Effector memory CD8-positive, alpha-beta T cell (primary cell): ENCODE measurements around the gene NPTN.
"Not testable (repeated sequence)": the region's sequence is repeated elsewhere in the genome, so short reads cannot be mapped to it uniquely, and the experiment has no call there.

Source experiments
- ATAC-seq: fragments of 150-1000 bp; cut with Tn5 transposase; replicated peaks from 2 replicates; pipeline ENCODE4 v1.10.0; 2021; ENCODE audit warnings: mild to moderate bottlenecking, moderate library complexity
- DNase-seq, 3 experiments: peaks; one replicate each; pipeline ENCODE4 v3.0.0; 2021
- H3K27ac Mint-ChIP-seq, 2 donors: one replicate each; pipeline ENCODE4 v1.8.0; 2022; ENCODE audit warnings: mild to moderate bottlenecking in 2 of 2, mixed read lengths in 2 of 2, moderate library complexity in 2 of 2
- H3K27me3 Mint-ChIP-seq, 2 donors: one replicate each; pipeline ENCODE4 v1.8.0; 2022; ENCODE audit warnings: mixed read lengths in 2 of 2
- H3K36me3 Mint-ChIP-seq: one replicate; pipeline ENCODE4 v1.8.0; 2022; ENCODE audit warnings: mild to moderate bottlenecking, moderate library complexity, mixed read lengths; ENCODE audit not compliant: insufficient read depth
- H3K4me1 Mint-ChIP-seq, 2 donors: one replicate each; pipeline ENCODE4 v1.8.0; 2022; ENCODE audit warnings: low read depth in 2 of 2, mixed read lengths in 2 of 2
- H3K4me3 Mint-ChIP-seq, 2 donors: one replicate each; pipeline ENCODE4 v1.8.0; 2022; ENCODE audit warnings: mild to moderate bottlenecking in 2 of 2, mixed read lengths in 2 of 2, moderate library complexity in 2 of 2
- H3K9me3 Mint-ChIP-seq, 2 donors: one replicate each; pipeline ENCODE4 v1.8.0; 2022; ENCODE audit warnings: mixed read lengths in 2 of 2

The NPTN gene

DNA sequence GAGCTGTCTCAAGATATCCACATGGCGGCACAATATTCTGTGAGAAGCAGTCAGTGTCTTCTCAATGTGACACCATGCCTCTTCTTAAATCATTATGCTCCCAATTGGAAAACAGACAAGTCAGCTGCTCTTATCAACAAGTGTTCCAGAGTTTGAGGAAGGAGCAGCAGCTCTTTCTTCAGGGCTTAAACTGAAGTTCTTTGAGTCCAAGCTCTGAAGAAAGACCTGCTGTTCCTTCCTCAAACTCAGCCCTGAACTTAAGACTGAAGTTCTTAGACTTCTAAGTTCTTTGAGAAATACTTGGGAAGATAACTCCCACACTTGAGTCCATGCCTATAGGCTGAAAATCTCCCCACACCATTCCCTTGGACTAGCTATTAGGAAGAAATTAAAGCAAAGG, 43.4 kb downstream of the NPTN start:
- no peak for DNase-seq

GRCh38 chr15:73585871-73586654, 47.1 kb downstream of the NPTN start:
- DNase-seq (no peak), ATAC-seq (no peak)
- Mint-ChIP-seq H3K9me3 (no peaks in the 10 kb centered on the region), H3K27ac (peak overlapping the region; percentile 30 to 57), H3K4me1 (peaks cover 2 to 5% of the 10 kb centered on the region in 2 donors), H3K4me3 (no peak overlapping the region), H3K27me3 (no peaks in the 10 kb centered on the region), H3K36me3 (peaks cover 43% of the 10 kb centered on the region)

More for the DNA sequence above, 43.4 kb downstream of the NPTN start:
- no peaks in the 10 kb centered on the region for H3K27me3 Mint-ChIP-seq
- peaks cover 10 to 11% of the 10 kb centered on the region in 2 donors for H3K4me1 Mint-ChIP-seq
- peaks cover 36% of the 10 kb centered on the region for H3K36me3 Mint-ChIP-seq
- ATAC-seq: no peak
- no peaks in the 10 kb centered on the region for H3K9me3 Mint-ChIP-seq
- no peak overlapping the region for H3K27ac Mint-ChIP-seq
- no peak overlapping the region for H3K4me3 Mint-ChIP-seq

DNA sequence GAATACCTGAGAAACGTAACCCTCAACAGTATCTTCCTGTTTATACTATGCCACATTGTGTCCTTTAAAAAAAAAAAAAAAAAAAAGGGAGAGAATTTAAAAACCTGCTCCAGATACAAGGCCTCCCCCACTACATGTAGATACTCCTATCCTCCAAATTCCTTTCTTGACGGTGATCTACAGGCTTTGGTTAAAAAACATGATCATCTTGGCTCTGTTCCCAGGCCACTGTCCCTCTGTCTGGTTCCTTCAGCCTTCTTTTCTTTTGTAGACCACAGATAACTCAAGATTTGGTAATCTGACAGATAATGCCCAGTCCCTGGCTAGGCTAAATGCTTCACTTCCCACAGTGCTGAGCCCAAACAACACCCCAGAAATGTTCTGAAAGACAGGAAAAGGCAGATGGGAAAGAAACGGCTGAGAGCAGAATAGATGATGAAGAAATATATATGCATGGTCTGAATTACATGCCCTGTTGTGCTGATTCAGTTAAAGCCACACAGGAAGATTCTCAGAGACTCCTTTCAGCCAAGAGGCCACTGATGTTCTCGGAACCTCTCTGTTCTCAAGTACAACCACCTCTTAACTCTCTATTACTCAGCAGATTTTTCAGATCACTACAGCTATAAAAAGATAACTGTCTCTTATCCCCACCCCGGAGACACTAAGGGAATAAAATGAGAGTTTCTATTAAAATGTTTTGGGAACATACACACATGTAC, 48.3 kb downstream of the NPTN start:
- ATAC-seq: no peak
- Mint-ChIP-seq H3K27me3 (no peaks in the 10 kb centered on the region), H3K4me1 (peaks cover 2 to 5% of the 10 kb centered on the region in 2 donors), H3K27ac (peak overlapping the region in 1 of 2 donors; percentile 52), H3K9me3 (no peaks in the 10 kb centered on the region), H3K4me3 (no peak overlapping the region), H3K36me3 (peaks cover 35% of the 10 kb centered on the region)
- DNase-seq: no peak

DNA sequence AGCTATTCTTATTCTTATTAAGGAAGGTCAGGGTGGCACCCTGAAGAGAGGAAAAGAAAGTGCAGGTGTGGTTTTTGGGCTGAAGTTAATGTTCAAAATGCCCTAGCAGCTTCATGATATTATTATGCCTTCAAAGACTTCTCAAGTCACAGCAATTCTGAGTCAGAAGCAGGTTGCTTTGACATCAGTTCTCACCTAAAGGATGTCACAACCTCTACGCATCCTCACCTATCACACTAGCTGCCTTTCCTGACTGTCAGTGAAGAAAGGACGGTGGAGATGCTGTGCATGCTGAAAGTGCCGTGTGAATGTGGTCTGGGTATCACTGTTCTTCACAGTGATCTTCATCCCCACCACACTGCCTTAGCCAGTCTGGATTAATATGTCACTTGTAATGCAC, 49.6 kb downstream of the NPTN start:
- Mint-ChIP-seq H3K36me3 (peaks cover 24% of the 10 kb centered on the region), H3K27ac (peak overlapping the region in 1 of 2 donors; percentile 52), H3K4me3 (no peak overlapping the region), H3K27me3 (no peaks in the 10 kb centered on the region), H3K9me3 (no peaks in the 10 kb centered on the region), H3K4me1 (peaks cover 2 to 5% of the 10 kb centered on the region in 2 donors)
- DNase-seq: no peak
- ATAC-seq: no peak

GRCh38 chr15:73582851-73583379, 50.3 kb downstream of the NPTN start:
- Mint-ChIP-seq H3K27me3 (no peaks in the 10 kb centered on the region), H3K4me3 (no peak overlapping the region), H3K4me1 (peaks cover 5 to 9% of the 10 kb centered on the region in 2 donors), H3K36me3 (peaks cover 24% of the 10 kb centered on the region), H3K27ac (peak overlapping the region in 1 of 2 donors; percentile 52), H3K9me3 (no peaks in the 10 kb centered on the region)
- ATAC-seq (no peak), DNase-seq (no peak)

- H3K27me3 Mint-ChIP-seq: no peaks in the 10 kb centered on the region
- DNase-seq (no peak), ATAC-seq (no peak)
- peaks cover 22% of the 10 kb centered on the region for H3K36me3 Mint-ChIP-seq
- no peak overlapping the region for H3K4me3 Mint-ChIP-seq
- peak overlapping the region in 1 of 2 donors; percentile 38 for H3K27ac Mint-ChIP-seq
- H3K4me1 Mint-ChIP-seq: peaks cover 2 to 7% of the 10 kb centered on the region in 2 donors
- no peaks in the 10 kb centered on the region for H3K9me3 Mint-ChIP-seq
Measured at GRCh38 chr15:73578026-73578425, 55.2 kb downstream of the NPTN start.

DNA sequence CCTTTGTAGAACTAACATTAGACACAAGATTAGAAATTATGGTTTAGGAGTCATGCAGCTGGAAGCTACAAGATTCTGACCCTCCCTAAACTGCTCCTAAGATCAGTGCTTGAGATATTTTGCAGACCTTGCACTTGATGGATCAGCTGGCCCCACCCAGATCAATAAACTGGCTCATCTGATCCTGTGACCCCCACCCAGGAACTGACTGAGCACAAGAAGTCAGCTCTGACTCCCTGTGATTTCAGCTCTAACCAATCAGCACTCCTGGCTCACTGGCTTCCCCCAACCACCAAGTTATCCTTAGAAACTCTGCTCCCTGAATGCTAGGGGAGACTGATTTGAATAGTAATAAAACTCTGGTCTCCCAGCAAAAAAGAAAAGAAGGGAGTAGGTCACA, 55.6 kb downstream of the NPTN start:
- not testable (repeated sequence) for H3K4me1 Mint-ChIP-seq, H3K9me3 Mint-ChIP-seq, DNase-seq, H3K27me3 Mint-ChIP-seq, H3K4me3 Mint-ChIP-seq, ATAC-seq
- peak overlapping the region in 1 of 2 donors; percentile 38 for H3K27ac Mint-ChIP-seq
- peaks cover 24% of the 10 kb centered on the region for H3K36me3 Mint-ChIP-seq

DNA sequence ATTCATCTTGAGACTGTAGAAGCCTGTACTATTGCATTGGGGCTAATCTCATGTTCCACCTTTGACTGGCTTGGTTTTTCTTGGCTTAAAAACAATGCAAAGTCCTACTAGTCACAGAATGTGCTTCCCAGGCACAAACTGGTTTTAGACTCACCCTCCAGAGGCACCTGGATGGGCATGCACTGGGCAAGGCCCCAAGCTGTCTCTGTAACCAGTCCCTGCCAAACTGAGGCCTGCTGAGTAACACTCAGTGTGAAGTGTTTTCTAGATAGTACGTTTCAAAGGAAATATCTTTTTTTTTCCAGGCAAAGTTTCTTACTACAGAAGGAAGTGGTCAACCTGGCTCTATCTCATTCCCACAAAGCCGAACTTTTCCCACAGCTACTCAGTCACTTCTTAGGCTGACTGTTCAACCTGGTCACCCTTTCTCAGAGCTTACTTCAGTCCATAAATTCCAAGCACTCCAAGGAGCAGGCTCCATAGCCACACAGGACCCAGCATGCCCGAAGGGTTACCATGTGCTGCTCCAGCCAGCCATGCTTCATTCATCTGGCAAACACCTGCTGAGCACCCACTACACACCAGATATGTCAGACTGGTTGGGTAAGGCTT, 57.4 kb downstream of the NPTN start:
- no peak overlapping the region for H3K27ac Mint-ChIP-seq

DNA sequence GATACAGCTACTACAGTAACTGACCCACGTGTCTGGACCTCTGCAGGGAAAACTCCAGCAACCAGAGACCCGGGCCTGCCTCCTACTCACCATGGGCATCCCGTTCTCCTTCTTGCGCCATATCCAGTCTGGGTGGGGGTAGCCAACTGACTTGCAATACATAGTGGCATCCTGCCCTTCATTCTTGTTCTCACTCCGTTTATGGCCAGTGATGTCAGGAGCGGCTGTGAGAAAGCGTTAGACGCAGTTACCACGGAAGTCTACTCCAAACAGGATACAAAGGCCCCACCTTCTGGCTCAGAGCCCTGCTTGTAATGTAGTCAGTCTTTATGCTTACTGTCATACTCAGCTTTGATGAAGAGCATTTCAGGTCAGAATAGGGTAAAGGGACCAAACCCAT, 59.6 kb downstream of the NPTN start:
- Mint-ChIP-seq H3K27ac (peak overlapping the region in 1 of 2 donors; percentile 78), H3K4me1 (peaks cover 3 to 5% of the 10 kb centered on the region in 2 donors), H3K36me3 (peaks cover 44% of the 10 kb centered on the region), H3K27me3 (no peaks in the 10 kb centered on the region), H3K9me3 (no peaks in the 10 kb centered on the region), H3K4me3 (no peak overlapping the region)
- DNase-seq (no peak), ATAC-seq (no peak)

More for the DNA sequence above, 57.4 kb downstream of the NPTN start:
- no peaks in the 10 kb centered on the region for H3K27me3 Mint-ChIP-seq
- ATAC-seq (no peak), DNase-seq (no peak)
- H3K4me1 Mint-ChIP-seq: peaks cover 3 to 5% of the 10 kb centered on the region in 2 donors
- no peaks in the 10 kb centered on the region for H3K9me3 Mint-ChIP-seq
- peaks cover 26% of the 10 kb centered on the region for H3K36me3 Mint-ChIP-seq
- H3K4me3 Mint-ChIP-seq: no peak overlapping the region

DNA sequence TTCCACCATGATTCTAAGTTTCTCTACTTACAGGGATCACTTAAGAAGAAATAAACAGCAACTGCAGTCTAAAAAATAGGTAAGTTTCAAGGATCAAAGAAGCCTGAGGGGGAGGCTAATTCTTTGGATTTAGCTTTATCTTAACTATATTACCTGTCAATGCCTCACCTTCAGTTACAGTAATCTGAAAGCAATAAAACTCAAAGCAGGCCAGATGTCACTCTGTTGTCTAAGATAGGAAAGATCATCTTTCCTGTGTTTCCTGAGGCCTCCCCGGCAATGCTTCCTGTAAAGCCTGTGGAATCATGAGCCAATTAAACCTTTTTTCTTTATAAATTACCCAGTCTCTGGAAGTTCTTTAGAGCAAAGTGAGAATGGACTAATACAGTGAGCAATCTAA, 60.2 kb downstream of the NPTN start:
- DNase-seq (no peak), ATAC-seq (no peak)
- Mint-ChIP-seq H3K27ac (peak overlapping the region in 1 of 2 donors; percentile 35), H3K36me3 (peaks cover 50% of the 10 kb centered on the region), H3K27me3 (no peaks in the 10 kb centered on the region), H3K4me3 (no peak overlapping the region), H3K4me1 (peaks cover under 1 to 2% of the 10 kb centered on the region in 2 donors), H3K9me3 (no peaks in the 10 kb centered on the region)

DNA sequence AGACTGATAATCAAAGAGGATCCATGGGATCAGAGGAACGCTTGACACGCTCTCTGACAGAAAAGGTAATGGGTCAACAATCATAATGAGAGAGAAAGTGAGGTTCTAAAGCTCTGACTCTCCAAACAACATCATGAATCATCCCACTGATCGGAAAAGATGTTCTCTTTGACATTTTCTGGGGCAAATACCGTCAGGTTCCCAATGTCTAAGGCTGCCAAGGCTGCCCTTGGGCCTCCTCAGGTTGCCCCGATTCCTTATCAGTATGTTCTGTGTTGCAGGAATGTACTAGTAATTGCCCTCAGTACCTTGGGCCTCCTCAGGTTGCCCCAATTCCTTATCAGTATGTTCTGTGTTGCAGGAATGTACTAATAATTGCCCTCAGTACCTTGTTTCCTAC, 60.9 kb downstream of the NPTN start:
- Mint-ChIP-seq H3K27ac (no peak overlapping the region), H3K4me3 (no peak overlapping the region), H3K27me3 (no peaks in the 10 kb centered on the region), H3K9me3 (no peaks in the 10 kb centered on the region), H3K4me1 (peaks cover 0 to 2% of the 10 kb centered on the region in 2 donors), H3K36me3 (peaks cover 55% of the 10 kb centered on the region)
- ATAC-seq (no peak), DNase-seq (no peak)

- DNase-seq (no peak), ATAC-seq (no peak)
- Mint-ChIP-seq H3K27ac (peak overlapping the region in 1 of 2 donors; percentile 50), H3K9me3 (no peaks in the 10 kb centered on the region), H3K4me1 (peaks cover 0 to 2% of the 10 kb centered on the region in 2 donors), H3K36me3 (peaks cover 60% of the 10 kb centered on the region), H3K4me3 (no peak overlapping the region), H3K27me3 (no peaks in the 10 kb centered on the region)
Measured at GRCh38 chr15:73571346-73571745, 61.8 kb downstream of the NPTN start.

GRCh38 chr15:73570355-73571032, 62.7 kb downstream of the NPTN start:
- H3K9me3 Mint-ChIP-seq: no peaks in the 10 kb centered on the region
- no peak overlapping the region for H3K4me3 Mint-ChIP-seq
- no peak for ATAC-seq
- H3K36me3 Mint-ChIP-seq: peaks cover 54% of the 10 kb centered on the region
- H3K27ac Mint-ChIP-seq: peak overlapping the region; percentile 13 to 50
- DNase-seq: no peak
- peaks cover 0 to 2% of the 10 kb centered on the region in 2 donors for H3K4me1 Mint-ChIP-seq
- no peaks in the 10 kb centered on the region for H3K27me3 Mint-ChIP-seq
